GM19239 (cell line): ENCODE data around the gene SPOCK1.
"Not testable (repeated sequence)": the region's sequence is repeated elsewhere in the genome, so short reads cannot be mapped to it uniquely, and the experiment has no call there.

ENCODE experiments used
- DNase-seq: peaks from one replicate; pipeline ENCODE4 v3.0.0; 2011; ENCODE audit warnings: low spot score; ENCODE audit not compliant: insufficient read length
- FAIRE-seq: peaks from 2 replicates; lab custom pipeline; 2011; peaks lifted over from hg19 to GRCh38; lab: Jason Lieb, UNC

The SPOCK1 gene

GRCh38 chr5:137402436-137403187, 96.5 kb downstream of the SPOCK1 start:
- FAIRE-seq (no peak), DNase-seq (no peak)

- FAIRE-seq = no peak
- no peak for DNase-seq
These were observed 97.2 kb downstream of the SPOCK1 start for GRCh38 chr5:137401946-137402345.

- no peak for FAIRE-seq
- no peak for DNase-seq
These were observed 98.6 kb downstream of the SPOCK1 start for GRCh38 chr5:137400571-137400970.

GRCh38 chr5:137399911-137400310, 99.2 kb downstream of the SPOCK1 start:
- DNase-seq (no peak), FAIRE-seq (no peak)

GRCh38 chr5:137398751-137399150, 100.4 kb downstream of the SPOCK1 start:
- DNase-seq (no peak), FAIRE-seq (no peak)

GRCh38 chr5:137398154-137398553, 101.0 kb downstream of the SPOCK1 start:
- no peak for DNase-seq
- no peak for FAIRE-seq

- FAIRE-seq = no peak
- no peak for DNase-seq
These were observed 103.9 kb downstream of the SPOCK1 start for GRCh38 chr5:137395011-137395755.

GRCh38 chr5:137394380-137394779, 104.7 kb downstream of the SPOCK1 start:
- FAIRE-seq (no peak), DNase-seq (no peak)

- no peak for DNase-seq
- FAIRE-seq = no peak
These were observed 105.7 kb downstream of the SPOCK1 start for GRCh38 chr5:137393196-137393993.

- FAIRE-seq = no peak
- no peak for DNase-seq
These were observed 106.9 kb downstream of the SPOCK1 start for GRCh38 chr5:137392261-137392660.

GRCh38 chr5:137391044-137391443, 108.1 kb downstream of the SPOCK1 start:
- not testable (repeated sequence) for DNase-seq, FAIRE-seq

GRCh38 chr5:137389042-137389441, 110.1 kb downstream of the SPOCK1 start:
- no peak for FAIRE-seq
- no peak for DNase-seq

- DNase-seq (no peak), FAIRE-seq (no peak)
These were observed 114.1 kb downstream of the SPOCK1 start for GRCh38 chr5:137385064-137385463.

- DNase-seq (no peak), FAIRE-seq (no peak)
These were observed 115.2 kb downstream of the SPOCK1 start for GRCh38 chr5:137383909-137384308.

GRCh38 chr5:137381555-137381954, 117.6 kb downstream of the SPOCK1 start:
- DNase-seq (no peak), FAIRE-seq (no peak)

GRCh38 chr5:137379555-137380286, 119.4 kb downstream of the SPOCK1 start:
- DNase-seq = no peak
- FAIRE-seq = no peak

- no peak for FAIRE-seq
These were observed 123.2 kb downstream of the SPOCK1 start for GRCh38 chr5:137375741-137376526.

GRCh38 chr5:137374110-137374714, 124.9 kb downstream of the SPOCK1 start:
- DNase-seq = no peak
- no peak for FAIRE-seq

More at GRCh38 chr5:137375741-137376526, 123.2 kb downstream of the SPOCK1 start:
- no peak for DNase-seq

- DNase-seq (no peak), FAIRE-seq (no peak)
These were observed 126.4 kb downstream of the SPOCK1 start for GRCh38 chr5:137372773-137373160.
